ENCODE data around the gene C2orf72.

The C2orf72 gene

GRCh38 chr2:231036578-231037106 lies 681 bp upstream of the C2orf72 start:
- no peak for FAIRE-seq
- no peak for DNase-seq (ENCODE audit: insufficient read length, low spot score)
- TF ChIP-seq CTCF (IDR thresholded peaks at IDR 0.05; ENCODE audit: insufficient read depth, missing control alignments), result no peak

- FAIRE-seq, result no peak
Observed at GRCh38 chr2:231037731-231038482, 584 bp downstream of the C2orf72 start.

GRCh38 chr2:231038483-231039293 lies 1.4 kb downstream of the C2orf72 start:
- TF ChIP-seq CTCF (IDR thresholded peaks at IDR 0.05; ENCODE audit: insufficient read depth, missing control alignments), result no peak
- DNase-seq (ENCODE audit: insufficient read length, low spot score) (no peak), FAIRE-seq (no peak)

More at GRCh38 chr2:231037731-231038482, 584 bp downstream of the C2orf72 start:
- no peak for TF ChIP-seq CTCF (IDR thresholded peaks at IDR 0.05; ENCODE audit: insufficient read depth, missing control alignments)
- no peak for DNase-seq (ENCODE audit: insufficient read length, low spot score)

GRCh38 chr2:231039294-231039664 lies 2.0 kb downstream of the C2orf72 start:
- FAIRE-seq (no peak), DNase-seq (ENCODE audit: insufficient read length, low spot score) (no peak)
- TF ChIP-seq CTCF (IDR thresholded peaks at IDR 0.05; ENCODE audit: insufficient read depth, missing control alignments), result no peak

GRCh38 chr2:231039821-231040364 lies 2.6 kb downstream of the C2orf72 start:
- FAIRE-seq (no peak), DNase-seq (ENCODE audit: insufficient read length, low spot score) (no peak)
- TF ChIP-seq CTCF (IDR thresholded peaks at IDR 0.05; ENCODE audit: insufficient read depth, missing control alignments), result no peak

- DNase-seq (ENCODE audit: insufficient read length, low spot score) (no peak), FAIRE-seq (no peak)
- TF ChIP-seq CTCF (IDR thresholded peaks at IDR 0.05; ENCODE audit: insufficient read depth, missing control alignments), result no peak
Observed at GRCh38 chr2:231041061-231041689, 3.9 kb downstream of the C2orf72 start.
